Dendritic cell treated with granulocyte-macrophage colony-stimulating factor and Interleukin-4, amounts not matched to agents 40 ng/mL and 50 ng/mL, for 4 days (primary cell): ENCODE data around the gene ACTR8.

Source experiments
- H3K27ac Mint-ChIP-seq: one replicate; pipeline ENCODE4 v1.8.0; 2022; ENCODE audit warnings: mild to moderate bottlenecking, mixed read lengths
- H3K27me3 Mint-ChIP-seq: one replicate; pipeline ENCODE4 v1.8.0; 2022; ENCODE audit warnings: mild to moderate bottlenecking, mixed read lengths
- H3K36me3 Mint-ChIP-seq: one replicate; pipeline ENCODE4 v1.8.0; 2022; ENCODE audit warnings: low read depth, mixed read lengths
- H3K4me1 Mint-ChIP-seq: one replicate; pipeline ENCODE4 v1.8.0; 2022; ENCODE audit warnings: low read depth, mixed read lengths
- H3K4me3 Mint-ChIP-seq: one replicate; pipeline ENCODE4 v1.8.0; 2022; ENCODE audit warnings: mild to moderate bottlenecking, moderate library complexity, mixed read lengths
- H3K9me3 Mint-ChIP-seq: one replicate; pipeline ENCODE4 v1.8.0; 2022; ENCODE audit warnings: mixed read lengths
- intact Hi-C: fragments of 100-400 bp; cut with micrococcal nuclease; formaldehyde crosslinking; loops from one replicate; pipeline ENCODE4 v1.15.0; 2022

ACTR8 gene

DNA sequence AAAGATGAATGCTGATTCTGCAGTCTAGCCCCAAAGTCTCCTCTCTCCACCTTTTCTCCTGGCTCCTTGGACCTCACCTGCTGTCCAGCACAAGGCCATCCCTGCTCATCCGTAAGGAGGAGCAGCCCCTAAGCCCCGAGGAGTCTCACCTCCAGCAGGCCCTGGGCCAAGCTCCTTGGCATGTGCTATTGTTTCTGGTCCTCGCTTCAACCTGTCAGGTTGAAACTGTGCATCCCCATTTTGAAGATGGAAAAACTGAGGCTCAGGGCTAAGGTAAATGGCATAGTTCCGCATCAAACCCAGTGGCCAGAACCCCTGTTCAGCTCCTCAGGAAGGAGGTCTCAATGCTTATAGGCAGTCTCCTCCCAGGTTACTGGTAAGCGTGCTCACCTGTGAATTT is 61.9 kb downstream of the ACTR8 start:
- H3K4me1 Mint-ChIP-seq: peaks cover 13% of the 10 kb centered on the region

GRCh38 chr3:53819163-53819868 is 62.6 kb downstream of the ACTR8 start:
- H3K36me3 Mint-ChIP-seq: peaks cover 28% of the 10 kb centered on the region
- intact Hi-C loops: no loop called here
- H3K27ac Mint-ChIP-seq: no peak overlapping the region
- peaks cover 7% of the 10 kb centered on the region for H3K4me1 Mint-ChIP-seq
- H3K9me3 Mint-ChIP-seq: no peaks in the 10 kb centered on the region
- H3K4me3 Mint-ChIP-seq: no peak overlapping the region
- peaks cover 30% of the 10 kb centered on the region for H3K27me3 Mint-ChIP-seq

More for the DNA sequence above, 61.9 kb downstream of the ACTR8 start:
- no peak overlapping the region for H3K27ac Mint-ChIP-seq
- H3K27me3 Mint-ChIP-seq: peaks cover 32% of the 10 kb centered on the region
- intact Hi-C loops: no loop called here
- no peaks in the 10 kb centered on the region for H3K9me3 Mint-ChIP-seq
- H3K36me3 Mint-ChIP-seq: peaks cover 28% of the 10 kb centered on the region
- H3K4me3 Mint-ChIP-seq: no peak overlapping the region

GRCh38 chr3:53818221-53819162 is 63.5 kb downstream of the ACTR8 start:
- no peaks in the 10 kb centered on the region for H3K9me3 Mint-ChIP-seq
- H3K36me3 Mint-ChIP-seq: peaks cover 28% of the 10 kb centered on the region
- no peak overlapping the region for H3K4me3 Mint-ChIP-seq
- intact Hi-C loops: no loop called here
- no peak overlapping the region for H3K27ac Mint-ChIP-seq
- H3K27me3 Mint-ChIP-seq: peaks cover 30% of the 10 kb centered on the region
- H3K4me1 Mint-ChIP-seq: no peaks in the 10 kb centered on the region

DNA sequence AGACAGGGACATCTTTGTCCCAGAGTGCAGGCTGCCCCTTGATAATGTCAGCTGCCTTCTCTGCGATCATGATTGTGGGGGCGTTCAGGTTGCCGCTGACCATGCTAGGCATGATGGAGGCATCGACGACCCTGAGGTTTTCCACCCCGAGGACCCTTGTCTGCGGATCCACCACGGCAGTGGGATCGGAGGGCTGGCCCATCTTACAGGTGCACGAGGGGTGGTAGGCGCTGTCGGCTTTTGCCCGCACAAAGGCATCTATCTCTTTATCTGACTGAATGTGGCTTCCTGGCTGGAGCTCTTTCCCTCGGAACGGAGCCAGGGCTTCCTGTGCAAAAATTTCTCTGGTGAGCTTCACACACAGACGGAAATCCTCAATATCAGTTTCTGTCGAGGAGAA is 64.1 kb downstream of the ACTR8 start:
- Mint-ChIP-seq H3K4me1 (no peaks in the 10 kb centered on the region), H3K36me3 (peaks cover 28% of the 10 kb centered on the region), H3K4me3 (no peak overlapping the region), H3K27ac (no peak overlapping the region), H3K27me3 (peaks cover 30% of the 10 kb centered on the region), H3K9me3 (no peaks in the 10 kb centered on the region)
- intact Hi-C loops: no loop called here

DNA sequence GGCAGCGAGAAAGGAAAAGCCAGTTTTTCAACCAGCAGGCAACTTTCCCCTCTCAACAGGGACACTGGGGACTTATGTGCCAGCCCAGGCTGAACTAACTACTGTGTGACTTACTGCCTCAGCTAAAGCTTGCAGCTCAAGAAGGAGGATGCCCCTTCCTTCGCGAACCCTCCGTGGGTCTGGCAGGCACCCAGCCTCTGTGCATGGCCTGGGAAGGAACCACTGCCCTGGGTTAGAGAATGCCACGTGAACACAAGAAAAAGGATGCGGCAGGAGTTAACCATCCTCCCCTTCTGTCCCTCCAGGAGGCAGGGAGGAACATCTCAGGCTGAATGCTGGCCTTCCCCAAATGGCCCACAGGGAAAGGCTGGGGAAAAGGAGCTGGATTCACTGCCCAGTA is 64.7 kb downstream of the ACTR8 start:
- Mint-ChIP-seq H3K27me3 (peaks cover 30% of the 10 kb centered on the region), H3K4me3 (no peak overlapping the region), H3K36me3 (peaks cover 28% of the 10 kb centered on the region), H3K4me1 (no peaks in the 10 kb centered on the region), H3K9me3 (no peaks in the 10 kb centered on the region), H3K27ac (no peak overlapping the region)
- intact Hi-C loops: no loop called here
